WTC11 (cell line): ENCODE results near the gene SLC4A11.

Experiments
- CREM ChIP-seq: sonication (generic); formaldehyde crosslinking; IDR thresholded peaks from 2 replicates; pipeline ENCODE4 v1.8.1; 2022; ENCODE audit warnings: mild to moderate bottlenecking, missing genetic modification reagents, moderate library complexity
- ELF4 ChIP-seq: sonication (generic); formaldehyde crosslinking; IDR thresholded peaks from 2 replicates; pipeline ENCODE4 v1.8.1; 2022; ENCODE audit warnings: low read depth, mild to moderate bottlenecking, moderate library complexity, missing genetic modification reagents
- HMGXB4 ChIP-seq: sonication (generic); formaldehyde crosslinking; IDR thresholded peaks from 2 replicates; pipeline ENCODE4 v1.8.1; 2023; ENCODE audit warnings: mild to moderate bottlenecking, moderate library complexity, missing genetic modification reagents
- NR1H2 ChIP-seq: sonication (generic); formaldehyde crosslinking; IDR thresholded peaks from 2 replicates; pipeline ENCODE4 v1.9.0; 2021; ENCODE audit warnings: mild to moderate bottlenecking, moderate library complexity, missing genetic modification reagents
- SMAD3 ChIP-seq: sonication (generic); formaldehyde crosslinking; IDR thresholded peaks from 2 replicates; pipeline ENCODE4 v1.8.0; 2022; ENCODE audit warnings: missing genetic modification reagents, mild to moderate bottlenecking, borderline replicate concordance
- TEAD4 ChIP-seq: sonication (generic); formaldehyde crosslinking; IDR thresholded peaks from 2 replicates; pipeline ENCODE4 v1.8.0; 2022; ENCODE audit warnings: mild to moderate bottlenecking, missing genetic modification reagents
- ZBTB21 ChIP-seq: sonication (generic); formaldehyde crosslinking; IDR thresholded peaks from 2 replicates; pipeline ENCODE4 v1.8.1; 2023; ENCODE audit warnings: mild to moderate bottlenecking, missing genetic modification reagents, borderline replicate concordance
- ZNF121 ChIP-seq: sonication (generic); formaldehyde crosslinking; IDR thresholded peaks from 2 replicates; pipeline ENCODE4 v1.8.0; 2023; ENCODE audit warnings: missing genetic modification reagents
- ZNF138 ChIP-seq: sonication (generic); formaldehyde crosslinking; conservative IDR thresholded peaks from 2 replicates; pipeline ENCODE4 v1.8.1; 2022; ENCODE audit warnings: mild to moderate bottlenecking, moderate library complexity, missing genetic modification reagents
- ZNF232 ChIP-seq: sonication (generic); formaldehyde crosslinking; IDR thresholded peaks from 2 replicates; pipeline ENCODE4 v1.8.0; 2022; ENCODE audit warnings: mild to moderate bottlenecking, missing genetic modification reagents
- TF ChIP-seq, protein P1 (sequence below): sonication (generic); formaldehyde crosslinking; IDR thresholded peaks from 2 replicates; pipeline ENCODE4 v1.8.1; 2023; ENCODE audit warnings: mild to moderate bottlenecking, missing genetic modification reagents, moderate library complexity
- TF ChIP-seq, protein P2 (sequence below): fragments of 200-600 bp; IDR thresholded peaks from 2 replicates; pipeline ENCODE4 v1.8.0; 2022; ENCODE audit warnings: antibody characterized with exemption
- TF ChIP-seq, protein P3 (sequence below): sonication (generic); formaldehyde crosslinking; IDR thresholded peaks from 2 replicates; pipeline ENCODE4 v1.8.0; 2022; ENCODE audit warnings: mild to moderate bottlenecking, missing genetic modification reagents
- TF ChIP-seq, protein P4 (sequence below): sonication (generic); formaldehyde crosslinking; IDR thresholded peaks from 2 replicates; pipeline ENCODE4 v1.8.1; 2022; ENCODE audit warnings: missing genetic modification reagents, borderline replicate concordance

- 0 out of 2 replicates have a peak, but pooled peaks have one; percentile 25 for TF ChIP-seq TEAD4
- TF ChIP-seq, protein P1, sequence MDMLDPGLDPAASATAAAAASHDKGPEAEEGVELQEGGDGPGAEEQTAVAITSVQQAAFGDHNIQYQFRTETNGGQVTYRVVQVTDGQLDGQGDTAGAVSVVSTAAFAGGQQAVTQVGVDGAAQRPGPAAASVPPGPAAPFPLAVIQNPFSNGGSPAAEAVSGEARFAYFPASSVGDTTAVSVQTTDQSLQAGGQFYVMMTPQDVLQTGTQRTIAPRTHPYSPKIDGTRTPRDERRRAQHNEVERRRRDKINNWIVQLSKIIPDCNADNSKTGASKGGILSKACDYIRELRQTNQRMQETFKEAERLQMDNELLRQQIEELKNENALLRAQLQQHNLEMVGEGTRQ = no peak
- TF ChIP-seq, protein P2, sequence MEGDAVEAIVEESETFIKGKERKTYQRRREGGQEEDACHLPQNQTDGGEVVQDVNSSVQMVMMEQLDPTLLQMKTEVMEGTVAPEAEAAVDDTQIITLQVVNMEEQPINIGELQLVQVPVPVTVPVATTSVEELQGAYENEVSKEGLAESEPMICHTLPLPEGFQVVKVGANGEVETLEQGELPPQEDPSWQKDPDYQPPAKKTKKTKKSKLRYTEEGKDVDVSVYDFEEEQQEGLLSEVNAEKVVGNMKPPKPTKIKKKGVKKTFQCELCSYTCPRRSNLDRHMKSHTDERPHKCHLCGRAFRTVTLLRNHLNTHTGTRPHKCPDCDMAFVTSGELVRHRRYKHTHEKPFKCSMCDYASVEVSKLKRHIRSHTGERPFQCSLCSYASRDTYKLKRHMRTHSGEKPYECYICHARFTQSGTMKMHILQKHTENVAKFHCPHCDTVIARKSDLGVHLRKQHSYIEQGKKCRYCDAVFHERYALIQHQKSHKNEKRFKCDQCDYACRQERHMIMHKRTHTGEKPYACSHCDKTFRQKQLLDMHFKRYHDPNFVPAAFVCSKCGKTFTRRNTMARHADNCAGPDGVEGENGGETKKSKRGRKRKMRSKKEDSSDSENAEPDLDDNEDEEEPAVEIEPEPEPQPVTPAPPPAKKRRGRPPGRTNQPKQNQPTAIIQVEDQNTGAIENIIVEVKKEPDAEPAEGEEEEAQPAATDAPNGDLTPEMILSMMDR = no peak
- no peak for TF ChIP-seq ZNF138 (CRISPR knock-in tag)
- TF ChIP-seq, protein P3, sequence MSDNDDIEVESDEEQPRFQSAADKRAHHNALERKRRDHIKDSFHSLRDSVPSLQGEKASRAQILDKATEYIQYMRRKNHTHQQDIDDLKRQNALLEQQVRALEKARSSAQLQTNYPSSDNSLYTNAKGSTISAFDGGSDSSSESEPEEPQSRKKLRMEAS = no peak
- no peak for TF ChIP-seq ZNF232 (CRISPR knock-in tag)
- no peak for TF ChIP-seq SMAD3
- TF ChIP-seq NR1H2 = no peak
- TF ChIP-seq HMGXB4 (CRISPR knock-in tag) = no peak
- TF ChIP-seq CREM (CRISPR knock-in tag) = no peak
- TF ChIP-seq ZBTB21 (CRISPR knock-in tag) = no peak
- no peak for TF ChIP-seq ELF4 (CRISPR knock-in tag)
- no peak for TF ChIP-seq ZNF121
- TF ChIP-seq, protein P4, sequence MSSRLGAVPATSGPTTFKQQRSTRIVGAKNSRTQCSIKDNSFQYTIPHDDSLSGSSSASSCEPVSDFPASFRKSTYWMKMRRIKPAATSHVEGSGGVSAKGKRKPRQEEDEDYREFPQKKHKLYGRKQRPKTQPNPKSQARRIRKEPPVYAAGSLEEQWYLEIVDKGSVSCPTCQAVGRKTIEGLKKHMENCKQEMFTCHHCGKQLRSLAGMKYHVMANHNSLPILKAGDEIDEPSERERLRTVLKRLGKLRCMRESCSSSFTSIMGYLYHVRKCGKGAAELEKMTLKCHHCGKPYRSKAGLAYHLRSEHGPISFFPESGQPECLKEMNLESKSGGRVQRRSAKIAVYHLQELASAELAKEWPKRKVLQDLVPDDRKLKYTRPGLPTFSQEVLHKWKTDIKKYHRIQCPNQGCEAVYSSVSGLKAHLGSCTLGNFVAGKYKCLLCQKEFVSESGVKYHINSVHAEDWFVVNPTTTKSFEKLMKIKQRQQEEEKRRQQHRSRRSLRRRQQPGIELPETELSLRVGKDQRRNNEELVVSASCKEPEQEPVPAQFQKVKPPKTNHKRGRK = no peak
Measured at GRCh38 chr20:3282271-3283221, 43.6 kb upstream of the SLC4A11 start.
